OCI-LY1 (cell line): Measurements from ENCODE around the gene C9.

Source experiments
- EZH2 ChIP-seq: fragments of 200-600 bp; sonication (generic), shearing (Covaris generic); IDR thresholded peaks from 2 replicates; pipeline ENCODE4 v1.8.0; 2017; ENCODE audit warnings: borderline replicate concordance, mixed run types, mild to moderate bottlenecking, antibody characterized with exemption, low read length, moderate library complexity, mixed read lengths
- TF ChIP-seq, protein P1 (sequence below): fragments of 200-600 bp; sonication (generic), shearing (Covaris generic); IDR thresholded peaks from 2 replicates; pipeline ENCODE4 v1.5.1; 2017; ENCODE audit warnings: mild to moderate bottlenecking, antibody characterized with exemption, low read length, moderate library complexity, mixed read lengths

DNA sequence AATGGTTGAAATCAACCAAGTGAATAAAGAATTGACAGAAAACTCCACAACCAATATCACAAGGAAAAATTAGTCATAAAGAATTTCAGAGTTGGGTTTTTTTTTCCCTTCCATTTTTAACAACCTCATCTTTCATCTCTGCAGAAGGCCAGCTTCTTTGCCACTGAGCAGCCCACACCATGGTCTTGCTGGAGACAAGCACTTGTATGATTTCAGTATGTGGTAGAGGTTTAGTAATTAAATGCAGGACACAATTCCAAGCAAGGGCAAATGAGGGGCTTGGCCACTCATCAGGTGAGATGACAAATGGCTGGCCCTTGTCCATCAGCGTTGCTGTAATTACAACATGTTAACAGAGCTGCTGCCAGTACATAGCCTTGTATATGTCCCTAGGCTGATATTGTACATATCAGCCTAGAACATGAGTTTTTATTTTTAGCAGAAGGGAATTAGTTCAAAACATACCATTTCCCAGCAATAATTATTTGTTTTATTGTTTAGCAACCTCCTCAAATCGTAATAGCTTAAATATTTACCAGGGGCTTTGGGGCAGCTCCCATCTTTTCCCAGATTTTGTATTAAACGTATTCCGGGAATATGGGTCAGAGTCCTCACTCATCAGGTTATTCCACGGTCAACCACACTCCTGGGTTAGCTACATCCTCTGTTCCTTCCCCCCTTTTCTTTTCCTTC lies 5.0 kb upstream of the C9 start:
- TF ChIP-seq, protein P1, sequence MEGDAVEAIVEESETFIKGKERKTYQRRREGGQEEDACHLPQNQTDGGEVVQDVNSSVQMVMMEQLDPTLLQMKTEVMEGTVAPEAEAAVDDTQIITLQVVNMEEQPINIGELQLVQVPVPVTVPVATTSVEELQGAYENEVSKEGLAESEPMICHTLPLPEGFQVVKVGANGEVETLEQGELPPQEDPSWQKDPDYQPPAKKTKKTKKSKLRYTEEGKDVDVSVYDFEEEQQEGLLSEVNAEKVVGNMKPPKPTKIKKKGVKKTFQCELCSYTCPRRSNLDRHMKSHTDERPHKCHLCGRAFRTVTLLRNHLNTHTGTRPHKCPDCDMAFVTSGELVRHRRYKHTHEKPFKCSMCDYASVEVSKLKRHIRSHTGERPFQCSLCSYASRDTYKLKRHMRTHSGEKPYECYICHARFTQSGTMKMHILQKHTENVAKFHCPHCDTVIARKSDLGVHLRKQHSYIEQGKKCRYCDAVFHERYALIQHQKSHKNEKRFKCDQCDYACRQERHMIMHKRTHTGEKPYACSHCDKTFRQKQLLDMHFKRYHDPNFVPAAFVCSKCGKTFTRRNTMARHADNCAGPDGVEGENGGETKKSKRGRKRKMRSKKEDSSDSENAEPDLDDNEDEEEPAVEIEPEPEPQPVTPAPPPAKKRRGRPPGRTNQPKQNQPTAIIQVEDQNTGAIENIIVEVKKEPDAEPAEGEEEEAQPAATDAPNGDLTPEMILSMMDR = no peak
- no peak for TF ChIP-seq EZH2
